IPS DF 4.7 (cell line): Measurements from ENCODE around the gene ATP5F1E.

ENCODE experiments used
- DNase-seq: peaks from one replicate; pipeline ENCODE4 v3.0.0-alpha.2; 2013; ENCODE audit warnings: low spot score; ENCODE audit errors: extremely low read depth

Gene ATP5F1E

DNA sequence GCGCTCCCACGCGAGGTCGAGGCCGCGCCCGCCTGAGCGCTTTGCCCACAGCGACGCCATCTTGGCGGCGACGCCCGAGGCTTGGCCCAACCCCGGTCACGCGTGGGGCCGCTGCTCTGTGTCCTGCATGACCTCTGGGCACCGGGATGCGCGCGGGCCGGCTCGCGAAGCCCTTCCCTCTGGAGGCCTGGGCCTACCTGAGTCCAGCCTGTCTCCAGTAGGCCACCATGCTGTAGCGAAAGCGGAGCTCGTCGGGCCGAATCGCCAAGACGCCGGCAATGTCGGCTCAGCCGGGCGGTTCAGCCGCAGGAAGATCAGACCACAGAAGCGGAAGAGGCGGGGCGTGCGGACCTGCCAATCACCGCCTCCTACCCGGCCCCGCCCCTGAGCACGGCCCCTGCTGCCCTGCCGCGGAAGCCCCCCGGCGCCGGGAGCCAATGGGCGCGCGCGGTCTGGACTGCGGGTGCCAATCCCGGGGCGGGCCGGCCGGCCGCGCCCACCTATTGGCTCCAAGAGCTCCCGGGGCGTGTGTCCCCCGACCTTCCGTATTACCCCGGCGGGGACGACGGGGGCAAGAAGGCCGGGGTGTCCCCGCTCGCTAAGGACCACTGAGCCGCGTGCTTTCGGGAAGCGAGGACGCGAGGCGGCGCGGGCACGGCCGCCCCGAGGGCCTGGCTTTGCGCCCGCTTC lies at the start of gene ATP5F1E:
Gene ATP5F1E (minus strand): TSS at position 313 of the 690 bp plus-strand sequence. CDS start 84 bp downstream, at position 229.
- no peak for DNase-seq

DNA sequence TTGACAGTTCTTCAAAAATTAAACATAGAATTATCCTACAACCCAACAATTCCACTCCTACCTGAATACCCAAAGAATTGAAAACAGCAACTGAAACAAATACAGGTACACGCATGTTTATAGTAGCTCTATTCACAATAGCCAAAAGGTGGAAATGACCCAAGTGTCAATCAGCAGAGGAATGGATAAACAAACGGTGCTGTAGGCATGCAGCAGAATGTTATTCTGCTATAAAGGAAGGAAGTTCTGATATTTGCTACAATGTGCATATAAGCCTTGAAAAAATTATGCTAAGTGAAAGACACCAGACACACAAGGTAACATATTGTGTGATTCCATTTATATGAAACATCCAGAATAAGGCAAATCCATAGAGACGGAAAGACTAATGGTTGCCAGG lies 48.9 kb upstream of the ATP5F1E start:
- DNase-seq: no peak

DNA sequence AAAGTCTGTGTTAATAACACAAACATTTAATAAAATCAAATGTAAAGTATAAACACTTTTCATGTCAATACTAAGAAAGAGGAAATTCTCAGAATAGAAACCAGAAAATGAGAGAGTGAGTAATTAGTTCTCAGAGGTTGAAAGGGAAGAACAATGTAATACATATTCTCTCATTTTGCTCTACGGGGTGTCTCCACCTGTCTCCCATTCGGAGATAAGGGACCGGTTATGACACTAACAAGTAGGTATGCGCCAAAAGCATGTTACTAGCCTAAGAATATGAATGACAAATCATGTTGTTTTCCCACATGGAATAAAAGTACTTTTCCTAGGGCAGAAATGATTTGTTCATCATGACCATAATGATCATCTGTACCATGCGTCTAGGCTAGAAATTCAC lies 46.1 kb upstream of the ATP5F1E start:
- DNase-seq: no peak

DNA sequence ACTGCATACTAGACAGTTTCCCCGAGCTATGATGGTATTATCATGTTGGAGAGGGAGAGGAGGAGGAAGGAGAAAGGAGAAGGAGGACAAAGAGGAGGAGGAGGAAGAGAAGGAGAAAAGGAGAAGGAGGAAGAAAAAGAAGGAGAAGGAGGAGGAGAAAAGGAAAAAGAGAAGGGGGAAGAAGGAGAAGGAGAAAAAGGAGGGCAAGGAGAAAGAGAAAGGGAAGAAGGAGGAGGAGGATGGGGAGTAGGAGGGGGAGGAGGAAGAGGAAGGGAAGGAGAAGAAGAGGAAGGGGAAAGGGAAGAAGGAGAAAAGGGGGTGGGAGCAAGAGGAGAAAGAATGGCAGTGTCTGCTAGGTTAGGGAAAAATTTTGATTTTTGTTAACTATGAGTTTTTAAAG lies 45.6 kb upstream of the ATP5F1E start:
- DNase-seq: no peak

DNA sequence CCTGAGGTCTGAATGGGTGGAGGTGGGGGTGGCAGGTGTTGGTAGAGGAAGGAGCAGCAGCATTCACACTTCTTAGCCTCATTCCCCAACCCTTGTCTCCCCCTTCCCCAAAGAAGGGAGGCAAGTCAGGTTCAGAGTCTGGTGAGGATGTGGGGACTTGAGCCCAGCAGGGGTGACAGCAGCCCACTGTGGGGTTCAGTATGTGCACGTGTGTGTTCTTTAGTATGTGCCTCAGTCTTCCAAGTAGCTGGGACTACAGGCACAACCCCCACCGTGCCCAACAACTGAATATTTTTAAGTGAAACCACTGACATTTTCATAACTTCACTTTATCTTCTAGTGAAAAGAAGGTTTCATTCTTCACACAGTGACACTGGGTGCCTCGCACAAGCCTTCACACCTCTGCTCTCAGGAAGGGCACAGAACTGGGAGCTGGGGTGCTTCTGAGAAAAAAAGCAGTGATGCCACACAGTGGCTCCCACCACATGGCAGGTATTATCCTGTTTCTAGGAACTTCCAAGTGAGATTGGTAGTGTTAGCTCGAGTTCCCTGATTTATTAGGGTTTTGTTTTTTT lies 43.9 kb upstream of the ATP5F1E start:
- no peak for DNase-seq

DNA sequence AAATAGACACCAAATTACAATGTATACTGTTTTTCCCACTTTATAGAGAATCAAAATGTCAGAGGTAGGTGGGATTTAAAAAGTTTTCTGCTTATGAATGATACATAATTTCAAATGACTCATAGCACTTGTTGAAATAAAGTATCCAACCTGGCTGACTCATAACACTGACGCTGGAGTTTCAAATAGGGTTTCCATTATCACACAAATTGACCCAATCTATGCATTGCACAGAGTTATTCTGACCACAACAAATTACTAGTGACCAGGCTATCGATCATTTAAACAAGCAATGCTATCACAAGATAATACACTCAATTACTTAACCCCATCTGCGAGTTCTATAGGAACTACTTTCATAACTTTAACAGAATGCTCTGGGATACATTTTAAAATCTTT lies 42.3 kb upstream of the ATP5F1E start:
- no peak for DNase-seq

DNA sequence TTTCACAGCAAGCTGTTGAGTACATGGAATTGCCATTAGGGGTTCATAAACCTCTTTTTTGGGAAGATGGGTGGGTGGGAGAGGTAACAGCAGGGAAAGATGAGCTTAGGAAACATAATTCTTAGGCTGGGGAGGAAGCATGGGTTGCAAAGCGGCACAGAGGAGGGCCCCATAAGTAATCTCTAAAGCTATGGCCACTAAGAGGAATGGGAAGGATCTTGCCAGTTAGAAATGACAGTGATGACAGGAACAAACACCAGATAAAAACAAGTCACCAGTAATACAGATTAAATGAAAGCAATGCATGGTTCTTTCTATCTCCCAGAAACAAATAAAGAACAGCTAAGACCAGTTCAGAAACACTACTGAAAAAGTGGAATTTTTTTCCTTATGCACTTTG lies 41.4 kb upstream of the ATP5F1E start:
- DNase-seq: no peak

DNA sequence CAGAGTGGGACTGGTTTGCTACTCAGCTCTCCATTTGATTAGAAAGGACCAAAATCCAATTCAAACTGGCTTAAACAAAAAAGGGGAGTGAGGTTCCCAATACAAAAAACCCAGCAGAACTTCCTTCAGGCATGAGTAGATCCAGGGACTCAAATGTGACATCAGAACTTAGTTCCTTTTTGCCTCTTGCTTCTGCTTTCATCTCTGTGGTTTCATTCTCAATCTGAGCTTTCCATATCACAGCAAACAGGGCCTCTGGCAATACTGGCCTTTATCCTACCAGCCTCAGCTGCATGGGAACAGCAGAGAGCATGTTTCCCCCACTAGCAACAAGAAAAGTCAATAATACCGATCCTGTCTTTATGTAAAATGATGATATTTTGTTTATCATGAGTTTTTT lies 39.1 kb upstream of the ATP5F1E start:
- DNase-seq: no peak

DNA sequence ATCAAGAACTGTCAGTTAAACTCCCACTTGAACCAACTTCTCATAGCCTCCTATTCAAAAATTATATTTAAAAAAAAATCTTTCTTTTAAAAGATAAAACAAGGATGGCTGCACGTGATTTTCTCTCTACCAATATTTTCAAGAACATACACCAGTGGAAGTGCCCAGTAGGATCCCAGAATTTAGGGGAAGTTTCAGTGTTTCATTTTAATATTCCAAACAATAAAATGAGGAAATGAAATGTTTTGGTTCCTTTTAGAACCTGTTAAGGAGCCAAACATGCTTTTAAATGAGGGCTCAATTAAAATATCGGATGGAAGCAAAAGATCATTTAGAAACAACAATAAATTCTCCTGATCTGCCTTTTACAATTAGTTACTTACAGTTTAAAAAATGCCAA lies 36.9 kb upstream of the ATP5F1E start:
- DNase-seq: no peak

DNA sequence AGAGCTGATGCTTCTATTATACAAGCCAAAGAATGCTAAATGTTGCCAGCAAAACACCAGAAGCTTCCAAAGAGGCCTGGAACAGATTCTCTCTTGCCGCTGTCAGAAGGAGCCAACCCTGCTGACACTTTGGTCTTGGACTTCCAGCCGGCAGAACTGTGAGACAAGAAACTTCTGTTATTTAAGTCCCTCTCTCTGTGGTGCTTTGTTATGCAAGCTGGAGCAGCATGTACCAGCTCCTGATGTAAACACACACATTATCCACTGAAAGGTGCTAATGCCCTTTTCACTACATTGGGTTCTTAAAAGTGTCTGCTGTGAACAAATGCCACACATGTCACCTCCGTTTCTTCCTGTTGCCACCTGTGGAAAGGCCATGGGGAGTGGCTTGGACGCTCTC lies 36.4 kb upstream of the ATP5F1E start:
- DNase-seq: no peak

DNA sequence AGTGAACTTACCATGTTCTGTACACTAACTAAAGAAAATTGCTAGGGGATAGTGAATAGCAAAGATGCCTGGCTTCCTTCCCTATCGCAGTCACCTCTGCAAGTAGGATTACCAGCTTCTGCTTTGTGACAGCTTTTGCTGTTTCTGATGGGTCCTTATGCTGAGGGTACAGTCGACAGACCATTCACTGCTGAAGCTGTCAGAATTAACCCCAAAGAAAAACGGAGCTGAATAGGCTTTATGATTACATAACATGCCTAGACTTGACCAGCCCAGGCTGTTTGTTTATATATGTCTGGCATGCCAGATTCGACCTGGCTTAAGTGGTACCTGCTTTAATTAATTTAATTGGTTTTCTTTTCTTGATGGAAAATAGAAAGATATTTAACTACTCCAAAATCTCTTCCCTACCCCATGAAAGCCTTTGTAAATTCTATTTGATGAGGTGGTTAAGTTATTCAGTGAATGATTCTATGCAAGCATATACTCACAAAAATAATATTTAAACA lies 32.1 kb upstream of the ATP5F1E start:
- no peak for DNase-seq

DNA sequence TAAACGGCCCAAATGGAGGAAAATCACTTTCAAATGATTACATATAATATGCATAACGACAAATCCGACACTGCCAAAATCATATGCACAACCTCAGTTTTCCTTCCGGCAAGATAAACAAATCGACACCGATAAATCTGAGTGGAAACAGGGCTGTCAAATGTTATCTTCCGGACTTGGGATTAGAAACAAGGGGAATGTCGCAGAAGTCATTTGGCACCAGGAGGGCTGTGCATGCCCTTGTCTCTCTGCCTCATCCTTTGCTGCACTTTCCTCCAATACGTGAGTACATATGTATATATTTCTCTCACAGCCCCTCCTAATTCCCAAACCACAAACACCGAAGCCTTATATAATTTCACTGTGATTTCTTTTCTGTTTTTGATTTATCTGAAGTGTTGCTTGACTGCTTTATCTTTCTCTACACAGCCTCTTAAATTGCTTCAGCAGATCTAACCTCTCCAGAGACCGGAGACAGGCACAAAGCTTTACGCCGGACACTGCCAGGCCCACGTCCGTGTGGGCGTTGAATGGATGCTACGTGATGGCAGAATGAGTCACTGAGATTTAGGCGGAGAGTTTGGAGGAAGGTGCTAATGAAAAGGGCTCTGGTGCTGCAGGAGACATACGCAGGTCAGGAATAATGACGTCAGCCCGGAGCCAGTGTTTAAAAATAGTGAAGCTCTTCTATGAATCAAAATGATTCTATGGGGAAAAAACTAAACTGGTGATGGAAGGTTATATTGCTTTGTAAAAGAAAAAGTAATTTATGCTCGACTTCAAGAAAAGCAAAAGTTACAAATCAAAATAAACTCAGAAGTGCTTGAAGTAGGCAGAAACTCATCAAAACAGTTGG lies 31.5 kb upstream of the ATP5F1E start:
- DNase-seq: no peak

DNA sequence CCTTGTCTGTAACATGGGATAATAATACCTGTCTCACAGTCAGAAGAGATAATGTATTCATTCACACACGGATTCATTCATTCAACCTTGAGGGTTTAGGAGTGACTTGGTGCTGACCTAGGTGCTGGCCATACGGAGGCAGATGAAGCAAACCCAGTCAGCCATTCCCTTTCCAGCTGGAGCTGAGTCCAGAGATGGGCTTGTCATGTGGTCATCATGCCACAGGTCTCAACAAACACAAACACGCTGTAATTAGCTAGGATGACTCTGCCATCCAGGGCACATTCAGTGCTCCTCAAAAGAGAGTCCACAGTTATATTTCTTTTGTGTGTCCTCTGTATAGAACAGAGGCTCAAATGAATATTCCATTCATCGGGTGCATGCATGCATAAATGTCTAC lies 29.9 kb upstream of the ATP5F1E start:
- no peak for DNase-seq

DNA sequence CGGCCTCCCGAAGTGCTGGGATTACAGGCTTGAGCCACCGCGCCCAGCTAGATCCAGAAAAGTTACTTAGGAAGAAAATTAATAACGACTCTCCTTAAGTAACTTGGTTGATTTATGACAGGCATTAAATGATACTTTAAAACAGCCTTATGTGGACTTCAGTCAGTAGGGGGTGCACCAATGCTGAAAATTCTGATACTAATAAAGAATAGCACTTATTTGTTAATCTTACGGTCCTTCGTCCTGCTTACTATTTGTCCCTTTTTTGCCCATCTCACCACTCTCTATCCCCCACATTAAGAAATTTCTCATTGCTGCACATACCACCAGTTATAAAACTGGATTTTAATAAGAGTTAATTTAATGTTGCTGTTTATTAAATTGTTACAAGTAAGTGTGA lies 23.2 kb upstream of the ATP5F1E start:
- no peak for DNase-seq

DNA sequence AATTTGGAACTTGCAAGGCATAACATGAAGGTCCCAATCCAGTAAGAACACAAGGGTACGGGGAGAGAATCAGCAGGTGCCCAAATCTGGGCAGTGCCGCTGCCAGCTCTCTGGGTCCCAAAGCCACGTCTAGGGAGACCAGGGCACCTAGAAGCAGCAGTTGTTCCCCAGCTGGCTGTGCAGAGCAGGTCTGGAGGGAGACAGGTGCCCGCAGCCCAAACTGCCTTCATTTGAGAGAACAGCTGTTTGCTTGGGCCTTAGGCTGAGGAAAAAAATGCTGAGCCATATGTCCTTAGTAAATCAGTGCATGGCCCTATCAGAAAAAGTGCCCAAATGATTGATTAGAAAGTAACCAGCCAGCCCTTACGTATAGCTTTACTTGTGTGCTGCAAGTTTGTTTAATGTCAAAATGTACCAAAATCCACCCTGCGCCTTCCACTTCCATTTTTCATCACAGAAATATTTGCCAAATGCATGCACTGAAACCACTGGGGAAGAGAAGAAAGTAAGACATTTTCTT lies 19.6 kb upstream of the ATP5F1E start:
- no peak for DNase-seq

DNA sequence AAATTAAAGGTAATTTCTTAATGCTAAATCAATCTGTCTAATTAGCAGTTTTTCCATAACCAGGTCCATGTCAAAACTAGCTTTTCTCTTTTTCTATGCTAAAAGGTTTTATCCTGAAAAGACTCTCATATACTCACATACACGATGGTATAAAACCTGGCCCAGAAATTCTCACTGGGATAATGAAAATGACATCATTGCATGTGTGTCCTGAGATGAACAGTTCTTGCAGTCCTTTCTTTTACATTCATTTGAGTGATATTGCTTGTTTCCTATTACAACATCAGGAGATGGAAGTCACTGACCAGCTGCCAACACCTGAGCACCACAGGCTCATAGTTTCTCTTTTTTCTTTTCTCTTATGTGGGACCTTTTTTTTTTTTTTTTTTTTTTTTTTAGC lies 18.3 kb upstream of the ATP5F1E start:
- no peak for DNase-seq

DNA sequence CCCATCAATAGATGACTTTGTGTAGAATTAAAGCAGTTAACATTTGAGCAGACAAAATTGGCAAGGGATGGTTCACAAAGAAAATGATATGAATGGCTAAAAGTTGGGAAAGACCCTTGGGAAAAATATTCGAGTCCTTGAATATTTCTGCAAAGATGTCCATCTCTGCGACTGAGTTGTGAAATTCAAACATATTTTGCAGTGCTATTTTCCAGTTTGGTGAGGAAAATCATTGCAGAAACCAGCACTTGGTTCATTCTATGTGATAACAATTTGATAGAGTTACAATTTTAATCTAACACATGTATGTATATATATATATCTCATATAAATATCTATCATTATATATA lies 16.5 kb upstream of the ATP5F1E start:
- no peak for DNase-seq

DNA sequence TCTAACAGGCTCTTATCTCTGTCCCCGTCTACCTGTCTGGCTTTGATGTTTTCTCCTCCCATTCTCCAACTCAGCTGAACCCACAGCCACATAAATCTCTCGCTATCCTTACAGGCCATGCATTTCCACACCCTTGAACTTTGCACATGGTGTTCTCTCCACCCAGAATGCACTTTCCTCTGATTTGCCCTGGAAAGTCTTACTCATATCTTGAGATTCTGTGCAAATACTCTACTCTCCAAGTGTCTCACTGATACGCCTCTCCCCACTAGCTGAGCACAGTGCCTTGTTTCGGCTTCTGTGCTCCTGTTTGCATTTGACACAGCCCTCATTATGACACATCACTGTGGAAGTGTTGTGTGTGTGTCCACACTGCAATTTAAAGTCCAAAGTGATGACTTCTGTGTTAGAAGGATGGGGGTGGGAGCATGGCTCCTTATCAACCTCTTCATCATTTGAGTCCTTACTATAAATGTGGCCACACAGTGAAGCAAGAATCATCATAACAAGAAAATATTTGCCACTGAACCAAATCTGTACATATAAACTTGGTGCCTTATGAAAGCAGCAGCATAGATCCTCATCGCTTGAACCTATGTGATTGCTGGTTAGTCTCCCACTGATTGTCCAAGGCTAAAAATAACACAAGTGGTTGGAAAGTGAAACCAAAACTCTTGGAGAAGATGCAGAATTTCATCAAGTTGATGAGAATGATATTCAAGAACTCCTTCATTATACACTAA lies 16.0 kb upstream of the ATP5F1E start:
- DNase-seq: no peak

DNA sequence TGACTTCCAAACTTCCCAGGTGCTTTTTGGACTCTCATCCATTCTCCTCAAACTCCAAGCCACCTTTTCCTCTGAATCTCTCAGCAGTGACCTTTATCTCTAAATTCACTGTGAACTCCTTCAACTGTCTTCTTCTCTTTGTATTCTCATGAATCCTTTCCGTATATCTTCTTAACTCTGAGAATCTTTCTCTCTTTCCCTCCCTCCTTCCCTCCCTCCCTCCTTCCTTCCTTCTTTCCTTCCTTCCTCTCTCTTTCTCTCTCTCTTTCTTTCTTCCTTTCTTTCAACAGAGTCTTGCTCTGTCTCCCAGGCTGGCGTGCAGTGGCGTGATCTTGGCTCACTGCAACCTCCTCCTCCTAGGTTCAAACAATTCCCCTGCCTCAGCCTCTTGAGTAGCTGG lies 14.7 kb upstream of the ATP5F1E start:
- no peak for DNase-seq

DNA sequence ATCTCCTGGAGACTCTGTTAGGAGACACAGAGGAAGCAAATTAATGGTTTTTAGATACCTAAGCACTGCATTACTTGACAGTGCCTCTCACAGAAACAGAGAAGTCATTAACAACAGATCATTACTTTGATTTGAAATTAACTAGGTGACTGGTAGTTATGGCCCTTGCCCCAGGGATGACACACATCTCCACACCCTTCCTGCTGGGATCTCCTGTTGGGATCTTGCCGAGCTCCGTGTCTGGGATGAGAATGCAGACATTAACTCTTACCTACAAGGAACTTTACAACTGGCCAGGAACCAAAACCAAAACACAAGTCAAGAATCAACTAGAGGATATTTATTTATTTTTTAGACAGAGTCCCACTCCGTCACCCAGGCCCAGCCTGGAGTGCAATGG lies 12.7 kb upstream of the ATP5F1E start:
- DNase-seq: no peak

DNA sequence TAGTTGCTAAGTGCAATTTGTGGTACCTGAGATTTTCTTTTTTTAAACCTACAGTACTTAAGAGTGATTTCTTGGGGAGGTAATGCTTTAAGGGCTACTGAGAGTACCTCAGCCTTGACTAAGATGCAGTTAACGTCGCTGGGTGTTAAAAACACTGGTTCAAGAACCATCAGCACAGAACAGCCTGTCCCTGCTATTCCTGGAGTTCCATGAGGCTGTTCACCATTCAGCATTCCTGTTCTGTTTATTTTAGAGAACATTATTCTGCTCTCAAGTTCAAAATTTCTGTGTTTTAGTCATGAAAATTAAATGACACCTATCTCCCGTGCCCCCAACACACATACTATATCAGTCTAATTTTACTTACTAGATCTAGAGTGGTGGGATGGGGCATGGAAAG lies 12.2 kb upstream of the ATP5F1E start:
- no peak for DNase-seq

DNA sequence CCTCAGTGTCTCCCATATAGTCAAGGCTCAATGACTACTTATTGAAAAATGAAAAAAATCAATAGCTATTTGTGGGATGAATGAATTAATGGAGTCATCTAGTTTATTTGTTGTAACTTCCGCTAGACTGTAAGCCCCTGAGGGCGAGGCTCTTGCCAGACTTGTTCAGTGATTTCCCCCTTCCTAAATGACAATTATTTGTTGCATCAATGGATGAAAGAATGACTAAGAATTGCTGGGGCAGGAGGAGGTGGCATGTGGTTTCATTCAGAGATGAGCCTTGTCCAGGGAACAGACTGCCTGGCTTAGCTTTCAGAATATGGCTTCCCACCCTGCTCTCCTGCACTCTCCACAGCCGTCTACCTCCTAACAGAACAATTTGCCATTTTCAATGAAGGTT lies 11.6 kb upstream of the ATP5F1E start:
- DNase-seq: no peak
